Measurements from ENCODE around the gene TPK1.

DNA sequence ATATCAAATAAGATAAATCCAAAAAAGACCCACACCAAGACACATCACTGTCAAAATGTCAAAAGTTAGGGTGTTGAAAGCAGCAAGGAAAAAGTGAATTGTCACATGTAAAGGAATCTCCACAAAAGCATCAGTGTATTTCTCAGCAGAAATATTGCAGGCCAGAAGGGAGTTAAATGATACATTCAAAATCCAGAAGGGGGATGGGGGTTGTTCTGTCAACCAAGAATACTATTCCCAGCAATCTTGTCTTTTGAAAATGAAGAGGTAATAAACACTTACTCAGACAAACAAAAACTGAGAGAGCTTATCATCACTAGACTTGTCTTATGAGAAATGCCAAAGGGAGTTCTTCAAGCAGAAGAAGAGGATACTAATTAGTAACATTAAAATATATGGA, 241.3 kb downstream of the TPK1 start:
- TF ChIP-seq, protein P1, sequence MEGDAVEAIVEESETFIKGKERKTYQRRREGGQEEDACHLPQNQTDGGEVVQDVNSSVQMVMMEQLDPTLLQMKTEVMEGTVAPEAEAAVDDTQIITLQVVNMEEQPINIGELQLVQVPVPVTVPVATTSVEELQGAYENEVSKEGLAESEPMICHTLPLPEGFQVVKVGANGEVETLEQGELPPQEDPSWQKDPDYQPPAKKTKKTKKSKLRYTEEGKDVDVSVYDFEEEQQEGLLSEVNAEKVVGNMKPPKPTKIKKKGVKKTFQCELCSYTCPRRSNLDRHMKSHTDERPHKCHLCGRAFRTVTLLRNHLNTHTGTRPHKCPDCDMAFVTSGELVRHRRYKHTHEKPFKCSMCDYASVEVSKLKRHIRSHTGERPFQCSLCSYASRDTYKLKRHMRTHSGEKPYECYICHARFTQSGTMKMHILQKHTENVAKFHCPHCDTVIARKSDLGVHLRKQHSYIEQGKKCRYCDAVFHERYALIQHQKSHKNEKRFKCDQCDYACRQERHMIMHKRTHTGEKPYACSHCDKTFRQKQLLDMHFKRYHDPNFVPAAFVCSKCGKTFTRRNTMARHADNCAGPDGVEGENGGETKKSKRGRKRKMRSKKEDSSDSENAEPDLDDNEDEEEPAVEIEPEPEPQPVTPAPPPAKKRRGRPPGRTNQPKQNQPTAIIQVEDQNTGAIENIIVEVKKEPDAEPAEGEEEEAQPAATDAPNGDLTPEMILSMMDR (IDR thresholded peaks at IDR 0.05) = no peak
- no peak for TF ChIP-seq POLR2A (IDR thresholded peaks at IDR 0.05)
